CD4-positive, alpha-beta T cell (primary cell): ENCODE data around the gene SORCS2. TPM values are rescaled to one million over a fixed set of nuclear protein-coding genes. Genes with fewer than 3 reads are reported as not detected.

Source experiments
- ATAC-seq: fragments of 200-7000 bp; cut with Tn5 transposase; one replicate; pipeline ENCODE4 v1.10.0; 2022; ENCODE audit warnings: mild to moderate bottlenecking; ENCODE audit not compliant: poor library complexity
- CTCF ChIA-PET: fragments of 350-600 bp; sonication (Branson Sonifier 250); formaldehyde crosslinking; loops from one replicate; lab custom pipeline; 2021; ENCODE audit warnings: antibody characterized with exemption, inconsistent platforms; lab: Charles Lee
- POLR2A ChIA-PET: fragments of 350-600 bp; sonication (Branson Sonifier 250); formaldehyde crosslinking; loops from one replicate; lab custom pipeline; 2021; ENCODE audit warnings: antibody characterized with exemption, inconsistent platforms; lab: Charles Lee
- DNase-seq, 14 experiments: peaks; one replicate each; pipeline ENCODE4 v3.0.0-alpha.2; 2013 to 2020; ENCODE audit warnings: mixed read lengths in 2 of 14
- H3K27ac ChIP-seq, 2 donors: one replicate each; pipeline versions ENCODE4 v1.5.1 to v1.7.0; 2013; ENCODE audit warnings: low read length in 2 of 2, low read depth in 1 of 2, mild to moderate bottlenecking in 1 of 2
- H3K27me3 ChIP-seq, 2 experiments: 1 replicate in 1 of 2; 2 replicates in 1 of 2; pipeline versions ENCODE4 v1.6.1 to v1.7.0; 2013; ENCODE audit warnings: low read length in 2 of 2, control low read depth in 1 of 2, mild to moderate bottlenecking in 1 of 2, moderate library complexity in 1 of 2; ENCODE audit not compliant: insufficient read depth in 2 of 2, control insufficient read depth in 1 of 2
- H3K36me3 ChIP-seq: one replicate; pipeline ENCODE4 v1.6.1; 2013; ENCODE audit warnings: low read length, control low read depth; ENCODE audit not compliant: insufficient read depth
- H3K4me1 ChIP-seq: one replicate; pipeline ENCODE4 v1.6.1; 2013; ENCODE audit warnings: low read length, control low read depth; ENCODE audit not compliant: insufficient read depth
- H3K4me3 ChIP-seq: one replicate; pipeline ENCODE4 v1.5.1; 2013; ENCODE audit warnings: mild to moderate bottlenecking, low read length, moderate library complexity
- H3K9me3 ChIP-seq, 2 experiments: 1 replicate in 1 of 2; 2 replicates in 1 of 2; pipeline versions ENCODE4 v1.6.1 to v1.7.0; 2013; ENCODE audit warnings: low read length in 2 of 2, mild to moderate bottlenecking in 2 of 2, control low read depth in 1 of 2, moderate library complexity in 1 of 2; ENCODE audit not compliant: control insufficient read depth in 1 of 2, insufficient read depth in 1 of 2
- H3K27ac Mint-ChIP-seq: one replicate; pipeline ENCODE4 v1.8.0; 2020; ENCODE audit warnings: mixed read lengths
- H3K27me3 Mint-ChIP-seq: one replicate; pipeline ENCODE4 v1.8.0; 2021; ENCODE audit warnings: mixed read lengths
- H3K36me3 Mint-ChIP-seq: one replicate; pipeline ENCODE4 v1.8.0; 2021; ENCODE audit warnings: low read depth, mixed read lengths
- H3K4me1 Mint-ChIP-seq: one replicate; pipeline ENCODE4 v1.8.0; 2021; ENCODE audit warnings: low read depth, mixed read lengths
- H3K4me3 Mint-ChIP-seq: one replicate; pipeline ENCODE4 v1.8.0; 2020; ENCODE audit warnings: mild to moderate bottlenecking, mixed read lengths
- H3K9me3 Mint-ChIP-seq: one replicate; pipeline ENCODE4 v1.8.0; 2020; ENCODE audit warnings: mixed read lengths
- CTCF ChIP-seq: fragments of 200-600 bp; IDR thresholded peaks from one replicate; pipeline ENCODE4 v1.8.0; 2022; ENCODE audit warnings: antibody characterized with exemption, mild to moderate bottlenecking
- intact Hi-C, 2 experiments: fragments of 100-400 bp; cut with DNase I in 1 of 2; cut with micrococcal nuclease in 1 of 2; formaldehyde crosslinking; loops; one replicate each; pipeline versions ENCODE4 v1.15.1 to v1.9.0; 2023 to 2025; cut with DNase I, micrococcal nuclease
- total RNA-seq, 174 experiments: library from RNA in 2 of 174; stranded (reverse) in 2 of 174; gene quantifications; one replicate each; pipeline ENCODE4 v1.2.3 and lab custom pipeline; 2021 to 2026

Gene SORCS2
- total RNA-seq, 2 experiments from 2014 or later, result not detected

GRCh38 chr4:7744142-7744804 lies 551.9 kb downstream of the SORCS2 start:
- Histone ChIP-seq H3K27ac (no peak overlapping the region), H3K9me3 (peaks cover 0 to 5% of the 10 kb centered on the region in 2 experiments), H3K4me1 (no peaks in the 10 kb centered on the region), H3K36me3 (no peaks in the 10 kb centered on the region), H3K27me3 (no peaks in the 10 kb centered on the region), H3K4me3 (no peak overlapping the region)
- ChIA-PET CTCF (no interaction called here), POLR2A (no interaction called here)
- intact Hi-C loops, result no loop called here
- Mint-ChIP-seq H3K27ac (no peak overlapping the region), H3K36me3 (no peaks in the 10 kb centered on the region), H3K4me1 (peaks cover 5% of the 10 kb centered on the region), H3K9me3 (no peaks in the 10 kb centered on the region), H3K27me3 (no peaks in the 10 kb centered on the region), H3K4me3 (no peak overlapping the region)
- DNase-seq (no peak), ATAC-seq (no peak)
- no peak for TF ChIP-seq CTCF

- TF ChIP-seq CTCF, result no peak
- POLR2A ChIA-PET, result no interaction called here
- H3K27ac Mint-ChIP-seq, result no peak overlapping the region
Measured at GRCh38 chr4:7745301-7745885, 553.1 kb downstream of the SORCS2 start.

GRCh38 chr4:7746351-7747061 lies 554.2 kb downstream of the SORCS2 start:
- no peaks in the 10 kb centered on the region for H3K36me3 ChIP-seq
- intact Hi-C loops, result no loop called here
- H3K9me3 Mint-ChIP-seq, result peaks cover 2% of the 10 kb centered on the region
- no peak overlapping the region for H3K27ac Mint-ChIP-seq
- no peak for TF ChIP-seq CTCF
- no peaks in the 10 kb centered on the region for H3K27me3 ChIP-seq
- H3K36me3 Mint-ChIP-seq, result no peaks in the 10 kb centered on the region
- peaks cover 14% of the 10 kb centered on the region for H3K4me1 Mint-ChIP-seq
- H3K4me1 ChIP-seq, result peaks cover 3% of the 10 kb centered on the region
- H3K27ac ChIP-seq, result no peak overlapping the region
- H3K9me3 ChIP-seq, result no peaks in the 10 kb centered on the region
- no peak overlapping the region for H3K4me3 Mint-ChIP-seq
- no peak for ATAC-seq
- no peak for DNase-seq
- CTCF ChIA-PET, result no interaction called here
- no peak overlapping the region for H3K4me3 ChIP-seq
- POLR2A ChIA-PET, result no interaction called here
- no peaks in the 10 kb centered on the region for H3K27me3 Mint-ChIP-seq

More at GRCh38 chr4:7745301-7745885, 553.1 kb downstream of the SORCS2 start:
- Mint-ChIP-seq H3K36me3 (no peaks in the 10 kb centered on the region), H3K27me3 (no peaks in the 10 kb centered on the region), H3K4me1 (peaks cover 14% of the 10 kb centered on the region), H3K4me3 (no peak overlapping the region), H3K9me3 (no peaks in the 10 kb centered on the region)
- Histone ChIP-seq H3K4me3 (no peak overlapping the region), H3K9me3 (no peaks in the 10 kb centered on the region), H3K36me3 (no peaks in the 10 kb centered on the region), H3K4me1 (no peaks in the 10 kb centered on the region), H3K27me3 (no peaks in the 10 kb centered on the region), H3K27ac (no peak overlapping the region)
- DNase-seq, result peak in 1 of 14 experiments; percentile 24
- ATAC-seq, result no peak
- intact Hi-C loops, result no loop called here
- CTCF ChIA-PET, result no interaction called here
